Retina (tissue), 1 donor: Measurements from ENCODE around the gene NEXMIF.
"Not testable (repeated sequence)": the region's sequence is repeated elsewhere in the genome, so short reads cannot be mapped to it uniquely, and the experiment has no call there.

Source experiments
- DNase-seq: peaks from one replicate; pipeline ENCODE4 v3.0.0-alpha.2; 2016

NEXMIF gene

GRCh38 chrX:74925225-74926088 lies at the start of gene NEXMIF:
Gene NEXMIF (minus strand): TSS chrX:74925452.
- DNase-seq, result no peak

GRCh38 chrX:74961962-74962361 lies 36.7 kb upstream of the NEXMIF start:
- DNase-seq, result not testable (repeated sequence)

- no peak for DNase-seq
These were observed 24.5 kb upstream of the NEXMIF start for GRCh38 chrX:74949717-74950116.

- no peak for DNase-seq
These were observed 15.2 kb upstream of the NEXMIF start for GRCh38 chrX:74940414-74940813.

DNA sequence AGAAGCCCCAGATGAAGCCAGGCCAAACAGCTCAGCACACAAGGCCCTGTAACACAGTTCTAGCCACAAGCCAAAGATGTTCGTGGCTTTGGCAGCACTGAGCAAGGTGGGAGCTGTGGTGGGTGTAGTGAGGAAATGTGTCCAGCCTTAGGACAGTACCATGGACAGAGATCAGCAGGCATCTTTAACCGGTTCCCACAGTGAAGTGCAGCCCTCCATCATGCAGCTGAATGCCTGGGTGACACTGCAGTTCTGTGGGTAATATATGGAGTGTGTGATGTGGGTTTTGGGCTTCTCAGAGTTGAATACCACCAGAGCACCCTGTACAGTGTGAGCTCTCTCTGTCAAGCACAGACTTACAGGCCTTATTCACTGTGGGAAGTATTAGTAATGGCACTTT lies 6.0 kb upstream of the NEXMIF start:
- DNase-seq, result peak; percentile 2

- peak; percentile 88 for DNase-seq
These were observed 615 bp downstream of the NEXMIF start for GRCh38 chrX:74924449-74925224.

GRCh38 chrX:74923942-74924448 lies 1.3 kb downstream of the NEXMIF start:
- peak; percentile 86 for DNase-seq

DNA sequence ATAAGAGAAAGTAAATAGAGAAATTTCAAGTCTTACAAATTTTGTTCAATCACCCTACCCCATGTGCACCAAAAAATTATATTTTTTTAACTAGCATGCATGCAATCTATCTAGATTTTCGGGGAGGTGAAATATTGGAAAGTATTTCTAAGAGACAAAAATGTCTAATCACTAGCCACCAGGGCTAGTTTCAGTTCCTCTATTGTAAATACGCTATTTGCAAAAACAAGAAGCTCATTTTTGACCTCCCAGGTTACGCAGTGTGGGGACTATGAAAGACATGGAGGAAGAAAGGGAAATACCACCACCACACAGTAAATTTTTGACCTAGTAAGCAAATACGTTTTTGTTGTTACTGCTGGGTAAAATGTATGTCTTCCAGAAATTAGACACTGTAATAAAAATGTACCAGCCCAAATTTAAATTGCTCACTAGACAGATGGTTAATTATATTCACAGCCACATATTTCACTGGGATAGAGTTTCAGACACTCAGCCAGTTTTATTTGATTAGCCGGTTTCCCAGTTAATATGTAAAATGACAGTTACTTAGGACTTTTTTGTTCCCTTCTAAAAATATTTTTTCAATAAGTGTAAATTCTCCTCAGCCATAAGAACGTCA lies 2.2 kb downstream of the NEXMIF start:
- no peak for DNase-seq

DNA sequence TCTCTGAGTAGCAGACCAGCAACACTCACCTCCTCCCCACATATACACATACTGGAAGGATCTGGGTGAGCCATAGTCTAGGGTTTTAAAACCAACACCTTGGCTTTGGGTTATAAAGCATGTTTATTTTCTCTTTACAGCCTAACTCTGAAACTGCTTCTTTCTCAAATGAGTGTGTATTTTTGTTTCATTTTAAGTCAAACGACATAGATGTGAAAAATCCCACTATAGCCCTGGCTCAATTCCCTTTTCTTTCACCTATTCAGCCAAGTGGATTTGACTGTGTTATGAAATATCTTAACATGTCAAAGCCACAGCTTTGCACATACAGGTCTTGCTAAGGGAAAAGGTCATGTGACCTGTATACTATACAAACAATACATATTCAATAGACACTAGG lies 13.8 kb downstream of the NEXMIF start:
- DNase-seq, result no peak

GRCh38 chrX:74906417-74906816 lies 18.8 kb downstream of the NEXMIF start:
- no peak for DNase-seq

- no peak for DNase-seq
These were observed 22.4 kb downstream of the NEXMIF start for GRCh38 chrX:74902806-74903205.

- DNase-seq, result no peak
These were observed 32.7 kb downstream of the NEXMIF start for GRCh38 chrX:74892561-74892960.

- no peak for DNase-seq
These were observed 34.4 kb downstream of the NEXMIF start for GRCh38 chrX:74890676-74891430.

GRCh38 chrX:74882383-74882782 lies 42.9 kb downstream of the NEXMIF start:
- DNase-seq, result not testable (repeated sequence)

DNA sequence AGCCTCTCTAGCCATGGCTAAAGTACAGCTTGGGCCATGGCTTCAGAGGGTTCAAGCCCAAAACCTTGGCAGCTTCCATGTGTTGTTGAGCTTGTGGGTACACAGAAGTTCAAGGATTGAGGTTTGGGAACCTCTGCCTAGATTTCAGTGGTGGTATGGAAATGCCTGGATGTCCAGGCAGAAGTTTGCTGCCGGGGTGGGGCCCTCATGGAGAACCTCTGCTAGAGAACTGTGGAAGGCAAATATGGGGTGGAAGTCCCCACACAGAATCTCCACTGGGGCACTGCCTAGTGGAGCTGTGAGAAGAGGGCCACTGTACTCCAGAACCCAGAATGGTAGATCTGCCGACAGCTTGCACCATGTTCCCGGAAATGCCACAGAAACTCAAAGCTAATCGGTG lies 59.5 kb downstream of the NEXMIF start:
- DNase-seq, result no peak

DNA sequence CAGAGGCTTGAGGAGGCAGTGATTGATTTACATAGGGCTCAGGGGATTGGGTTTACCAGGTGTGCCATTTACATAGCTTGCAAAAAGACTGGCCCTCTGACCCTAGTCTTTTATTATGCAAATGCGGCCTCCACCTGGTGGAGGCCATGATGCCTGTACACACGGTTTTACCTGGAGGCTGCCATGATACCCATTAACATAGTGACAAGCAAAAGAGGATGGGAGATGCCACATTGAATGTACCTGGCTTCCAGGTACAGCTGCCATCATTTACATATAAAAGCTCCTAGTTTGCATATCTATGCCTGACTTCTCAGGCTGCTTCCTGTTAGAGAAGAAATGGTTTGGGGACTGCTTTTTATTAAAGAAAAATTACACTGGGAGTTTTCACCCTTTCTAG lies 72.0 kb downstream of the NEXMIF start:
- no peak for DNase-seq

GRCh38 chrX:74835566-74835965 lies 89.7 kb downstream of the NEXMIF start:
- DNase-seq, result no peak

GRCh38 chrX:74819797-74820196 lies 105.5 kb downstream of the NEXMIF start:
- DNase-seq, result not testable (repeated sequence)

DNA sequence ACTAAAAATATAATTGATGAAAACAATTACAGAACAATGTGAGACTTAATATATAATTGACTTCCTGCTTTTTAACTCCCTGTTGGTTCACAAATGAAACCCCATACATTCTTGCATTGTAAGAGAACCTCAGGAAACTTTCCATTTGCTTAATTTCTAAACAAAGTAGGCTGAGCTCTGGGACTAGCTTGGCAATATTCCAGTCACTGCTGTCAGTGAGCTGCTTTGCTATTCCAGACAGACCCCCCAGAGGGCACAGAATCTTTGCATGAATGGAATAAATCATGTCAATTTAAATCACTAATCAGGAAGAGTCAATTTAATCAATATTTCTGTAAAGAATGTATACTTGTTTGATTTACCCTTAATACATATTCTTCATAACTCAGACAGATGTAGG lies 110.6 kb downstream of the NEXMIF start:
- no peak for DNase-seq

- no peak for DNase-seq
These were observed 120.7 kb downstream of the NEXMIF start for GRCh38 chrX:74804574-74804973.

GRCh38 chrX:74800062-74800461 lies 125.2 kb downstream of the NEXMIF start:
- no peak for DNase-seq

DNA sequence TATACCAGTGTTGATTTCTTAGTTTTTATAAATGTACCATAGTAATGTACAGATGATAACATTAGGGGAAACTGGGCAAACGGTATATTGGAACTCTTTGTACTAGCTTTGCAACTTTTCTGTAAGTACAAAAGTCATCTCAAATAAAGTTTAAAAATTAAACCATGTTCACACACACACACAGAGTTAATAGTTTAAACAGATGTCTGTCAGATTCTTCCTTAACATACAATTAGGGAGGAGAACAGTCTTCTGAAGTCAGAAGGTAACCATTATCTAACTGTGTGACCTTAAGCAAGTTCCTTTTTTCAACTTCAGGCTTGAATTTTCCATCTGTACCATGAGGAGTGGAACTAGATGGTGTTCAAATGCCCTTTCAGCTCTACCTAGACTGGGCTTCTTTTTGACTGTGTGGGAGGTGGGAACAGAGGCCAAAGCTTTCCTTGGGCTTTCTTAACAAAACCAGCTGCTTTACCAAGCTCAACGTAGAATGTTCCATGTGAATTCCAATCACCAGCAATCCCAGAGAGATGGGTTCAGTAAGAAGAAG lies 127.8 kb downstream of the NEXMIF start:
- DNase-seq, result no peak
